Mesothelial cell of epicardium (in vitro differentiated cells): Measurements from ENCODE around the gene CRYAA. TPM values are rescaled to one million over a fixed set of nuclear protein-coding genes. Genes with fewer than 3 reads are reported as not detected.
A peak's percentile ranks its signal among the peaks of the same experiment; 100 is the strongest.

Source experiments
- DNase-seq, 2 experiments: peaks; one replicate each; pipeline ENCODE4 v3.0.0; 2021; ENCODE audit warnings: low spot score in 2 of 2; ENCODE audit not compliant: unreplicated experiment in 2 of 2
- H3K27ac Mint-ChIP-seq: 2 replicates; pipeline ENCODE4 v1.8.0; 2021; ENCODE audit warnings: mixed read lengths
- H3K27me3 Mint-ChIP-seq: 2 replicates; pipeline ENCODE4 v1.8.0; 2021; ENCODE audit warnings: low read depth, mixed read lengths
- H3K36me3 Mint-ChIP-seq: 2 replicates; pipeline ENCODE4 v1.8.0; 2021; ENCODE audit warnings: mixed read lengths
- H3K4me1 Mint-ChIP-seq: 2 replicates; pipeline ENCODE4 v1.8.0; 2021; ENCODE audit warnings: mixed read lengths
- H3K4me3 Mint-ChIP-seq: 2 replicates; pipeline ENCODE4 v1.8.0; 2021; ENCODE audit warnings: mild to moderate bottlenecking, moderate library complexity, mixed read lengths
- H3K9me3 Mint-ChIP-seq: 2 replicates; pipeline ENCODE4 v1.8.0; 2021; ENCODE audit warnings: mixed read lengths
- total RNA-seq: library from RNA; stranded (reverse); gene quantifications from 3 replicates; pipeline ENCODE4 v1.2.1, GENCODE V29; 2021
- TF ChIP-seq, protein P1 (sequence below): fragments of 200-600 bp; sonication (generic); IDR thresholded peaks from one replicate; pipeline ENCODE4 v1.5.0; 2021; ENCODE audit warnings: antibody characterized with exemption; ENCODE audit not compliant: unreplicated experiment

The CRYAA gene
- total RNA-seq, 1 donor from 2014 or later = not detected

DNA sequence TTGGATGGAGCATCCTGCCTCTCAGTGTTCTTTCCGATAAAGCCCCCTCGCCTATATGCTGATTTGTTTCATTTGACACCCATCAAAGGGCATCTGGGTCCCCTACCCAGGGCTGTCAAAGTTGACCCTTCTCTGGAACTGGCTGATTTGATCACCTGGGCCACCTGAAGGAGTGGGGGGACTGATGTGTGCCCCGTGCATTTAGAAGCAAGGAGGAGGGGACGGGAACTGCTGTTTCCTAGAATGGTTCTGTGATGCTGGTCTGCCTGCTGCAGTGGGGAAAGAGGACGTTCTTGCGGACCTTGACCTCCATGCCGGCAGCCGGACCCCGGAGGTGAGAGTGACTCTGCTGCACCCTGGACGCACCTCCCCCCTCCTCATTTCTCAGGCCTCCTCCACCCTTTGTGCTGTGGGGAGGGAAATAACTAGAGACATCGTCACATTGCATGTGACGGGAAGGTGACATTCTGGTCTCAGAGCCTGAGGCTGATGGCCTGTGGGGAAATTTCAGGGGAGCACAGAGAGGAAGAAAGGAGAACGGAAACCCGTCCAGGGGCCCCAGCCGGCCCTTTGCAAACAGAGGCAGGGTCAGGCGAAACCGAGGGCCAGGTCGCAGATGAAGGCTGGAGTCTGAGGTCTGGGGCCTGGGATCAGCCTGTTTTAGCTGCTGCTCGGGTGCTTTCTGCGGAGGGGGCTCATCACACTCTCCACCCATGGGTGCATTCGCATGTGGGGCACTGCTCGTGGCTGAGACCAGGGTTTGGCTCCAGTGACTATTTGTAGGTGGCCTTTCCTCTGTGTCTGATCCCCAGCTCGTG lies 25.7 kb downstream of the CRYAA start:
- Mint-ChIP-seq H3K4me3 (no peak overlapping the region), H3K36me3 (peaks cover 8% of the 10 kb centered on the region), H3K27me3 (peaks cover 10% of the 10 kb centered on the region), H3K4me1 (peaks cover 41% of the 10 kb centered on the region), H3K27ac (peak overlapping the region; percentile 89), H3K9me3 (peaks cover 13% of the 10 kb centered on the region)
- TF ChIP-seq, protein P1, sequence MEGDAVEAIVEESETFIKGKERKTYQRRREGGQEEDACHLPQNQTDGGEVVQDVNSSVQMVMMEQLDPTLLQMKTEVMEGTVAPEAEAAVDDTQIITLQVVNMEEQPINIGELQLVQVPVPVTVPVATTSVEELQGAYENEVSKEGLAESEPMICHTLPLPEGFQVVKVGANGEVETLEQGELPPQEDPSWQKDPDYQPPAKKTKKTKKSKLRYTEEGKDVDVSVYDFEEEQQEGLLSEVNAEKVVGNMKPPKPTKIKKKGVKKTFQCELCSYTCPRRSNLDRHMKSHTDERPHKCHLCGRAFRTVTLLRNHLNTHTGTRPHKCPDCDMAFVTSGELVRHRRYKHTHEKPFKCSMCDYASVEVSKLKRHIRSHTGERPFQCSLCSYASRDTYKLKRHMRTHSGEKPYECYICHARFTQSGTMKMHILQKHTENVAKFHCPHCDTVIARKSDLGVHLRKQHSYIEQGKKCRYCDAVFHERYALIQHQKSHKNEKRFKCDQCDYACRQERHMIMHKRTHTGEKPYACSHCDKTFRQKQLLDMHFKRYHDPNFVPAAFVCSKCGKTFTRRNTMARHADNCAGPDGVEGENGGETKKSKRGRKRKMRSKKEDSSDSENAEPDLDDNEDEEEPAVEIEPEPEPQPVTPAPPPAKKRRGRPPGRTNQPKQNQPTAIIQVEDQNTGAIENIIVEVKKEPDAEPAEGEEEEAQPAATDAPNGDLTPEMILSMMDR = no peak
- DNase-seq = peak in 1 of 2 experiments; percentile 38

DNA sequence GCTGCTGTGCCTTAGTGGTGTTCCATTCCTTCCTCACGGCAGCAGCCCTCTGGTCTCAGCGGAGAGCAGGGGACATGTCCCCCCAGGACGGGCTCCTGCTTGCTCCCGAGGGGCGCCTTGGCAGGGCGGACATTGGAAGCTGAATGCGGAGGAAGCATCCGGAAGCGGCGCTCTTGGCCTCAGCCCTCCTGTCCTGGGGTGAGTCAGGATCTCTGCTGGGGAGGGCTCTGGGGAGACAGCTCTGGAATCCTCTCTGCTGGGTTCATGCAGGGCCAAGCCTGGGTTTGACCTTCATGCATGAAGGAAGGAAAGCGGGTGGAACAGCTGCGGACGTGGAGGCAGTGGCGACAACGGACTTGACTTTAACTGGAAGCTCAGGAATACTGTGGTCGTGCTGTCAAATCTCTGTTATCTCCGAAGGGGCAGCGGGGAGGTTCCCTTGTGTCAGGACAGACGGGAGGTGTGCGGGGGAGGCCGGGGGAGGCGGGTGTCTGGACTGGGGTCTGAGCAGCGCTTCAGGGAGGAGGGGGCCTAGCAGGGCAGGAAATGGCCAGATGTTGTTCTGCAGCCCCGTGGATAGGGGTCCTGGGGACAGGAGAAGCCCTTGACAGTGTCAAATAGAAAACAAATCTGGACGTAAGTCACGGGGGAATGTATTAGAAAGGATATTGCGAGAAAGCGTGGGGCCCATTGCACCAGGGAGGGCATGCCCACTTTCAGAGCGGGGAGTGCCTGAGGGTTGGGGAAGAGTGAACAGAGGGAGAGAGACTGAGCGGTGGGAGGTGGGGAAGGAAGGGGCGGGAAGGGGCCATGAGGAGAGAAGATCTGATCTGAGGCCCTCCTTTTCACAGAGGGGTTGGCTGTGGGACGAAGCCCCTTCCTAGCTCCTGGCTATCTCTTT lies 26.6 kb downstream of the CRYAA start:
- DNase-seq = peak in 1 of 2 experiments; percentile 39
- Mint-ChIP-seq H3K27me3 (peaks cover 9% of the 10 kb centered on the region), H3K36me3 (peaks cover 11% of the 10 kb centered on the region), H3K9me3 (peaks cover 19% of the 10 kb centered on the region), H3K4me3 (peak overlapping the region; percentile 32), H3K4me1 (peaks cover 41% of the 10 kb centered on the region), H3K27ac (peak overlapping the region; percentile 89)
- TF ChIP-seq, protein P1 = no peak

DNA sequence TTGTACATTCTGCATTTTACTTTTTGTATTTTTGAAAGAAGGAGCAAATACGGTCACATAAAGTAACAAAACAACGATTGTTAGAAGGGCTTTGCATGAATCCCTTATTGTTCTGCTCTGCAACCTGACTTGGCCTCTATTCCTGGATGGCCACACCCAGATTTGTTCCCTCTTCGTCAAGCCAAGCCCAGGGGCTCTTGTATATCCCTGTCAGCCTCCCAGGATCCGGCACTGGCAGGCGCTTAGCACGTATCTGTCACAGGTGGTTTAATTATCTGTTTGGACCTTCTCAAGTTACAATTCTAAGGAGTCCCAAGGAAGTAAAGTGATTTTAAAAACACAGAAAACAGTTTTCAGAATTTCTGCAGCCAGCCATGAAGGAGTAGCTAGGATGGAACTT lies 28.0 kb downstream of the CRYAA start:
- Mint-ChIP-seq H3K27me3 (peaks cover 5% of the 10 kb centered on the region), H3K4me3 (no peak overlapping the region), H3K4me1 (peaks cover 39% of the 10 kb centered on the region), H3K36me3 (peaks cover 13% of the 10 kb centered on the region), H3K27ac (peak overlapping the region; percentile 2), H3K9me3 (peaks cover 32% of the 10 kb centered on the region)
- TF ChIP-seq, protein P1 = no peak
- DNase-seq = peak in 1 of 2 experiments; percentile 32

DNA sequence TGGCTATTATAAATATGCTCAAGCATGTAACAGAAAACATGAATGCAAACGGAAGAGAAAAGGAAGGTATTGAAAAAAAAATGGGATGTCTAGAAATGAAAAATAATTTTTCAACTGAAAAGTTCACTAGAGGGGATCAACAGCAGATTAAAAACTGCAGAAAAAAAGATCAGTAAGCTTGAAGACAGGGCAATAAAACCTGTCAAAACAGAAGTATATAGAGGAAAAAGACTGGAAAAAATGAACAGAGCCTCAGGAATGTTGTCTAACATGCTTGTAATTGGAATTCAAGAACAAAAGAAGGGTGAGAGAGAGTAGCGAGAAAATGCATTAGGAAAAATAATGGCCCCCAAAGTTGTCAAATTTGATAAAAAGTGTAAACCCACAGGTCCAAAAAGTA lies 29.6 kb downstream of the CRYAA start:
- DNase-seq = no peak
- peaks cover 15% of the 10 kb centered on the region for H3K36me3 Mint-ChIP-seq
- H3K27me3 Mint-ChIP-seq = no peaks in the 10 kb centered on the region
- peaks cover 38% of the 10 kb centered on the region for H3K4me1 Mint-ChIP-seq
- H3K27ac Mint-ChIP-seq = no peak overlapping the region
- TF ChIP-seq, protein P1 = no peak
- no peak overlapping the region for H3K4me3 Mint-ChIP-seq
- peaks cover 39% of the 10 kb centered on the region for H3K9me3 Mint-ChIP-seq

DNA sequence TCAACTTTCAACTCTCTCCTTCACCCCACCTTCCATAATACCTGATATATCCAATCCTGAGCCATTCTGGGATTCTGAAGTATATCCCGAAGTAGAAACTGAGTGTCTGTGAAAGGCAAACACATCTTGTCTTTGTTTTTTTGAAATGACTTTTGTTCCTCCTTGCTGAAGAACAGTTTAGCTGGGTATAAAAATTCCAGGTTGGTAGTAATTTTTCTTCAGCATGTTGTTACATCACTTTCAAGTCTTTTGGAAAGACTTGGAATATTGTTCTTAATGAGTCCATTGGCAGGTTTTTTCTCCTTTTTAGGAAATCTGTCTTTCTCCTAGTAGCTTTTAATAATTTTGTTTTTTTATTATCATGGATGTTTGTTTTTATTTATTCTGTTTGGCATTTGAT lies 32.7 kb downstream of the CRYAA start:
- DNase-seq = no peak
- TF ChIP-seq, protein P1 = no peak
- Mint-ChIP-seq H3K36me3 (peaks cover 15% of the 10 kb centered on the region), H3K4me1 (peaks cover 10% of the 10 kb centered on the region), H3K9me3 (peaks cover 39% of the 10 kb centered on the region), H3K27ac (no peak overlapping the region), H3K27me3 (peaks cover 1% of the 10 kb centered on the region), H3K4me3 (no peak overlapping the region)
